HepG2 (cell line): ENCODE measurements around the gene GLUD1. TPM values are rescaled to one million over a fixed set of nuclear protein-coding genes. Genes with fewer than 3 reads are reported as not detected.
A peak's percentile ranks its signal among the peaks of the same experiment; 100 is the strongest.

Experiments
- ATAC-seq: fragments of 200-7000 bp; cut with Tn5 transposase; 3 replicates; pipeline ENCODE4 v1.9.1; 2020; ENCODE audit warnings: mild to moderate bottlenecking, moderate library complexity
- BruUV-seq: library from RNA; stranded (reverse); fragments of 400-500 nt; replicated peaks from 2 replicates; lab custom pipeline; 2021; lab: Mats Ljungman, UMichigan
- CTCF ChIA-PET: fragments of 300-600 bp; formaldehyde crosslinking; extraction: SDS; loops from one replicate; lab custom pipeline; 2021; ENCODE audit warnings: low total read pairs, inconsistent platforms, low intra/inter-chr PET ratio; lab: Yijun Ruan, JAX
- POLR2A ChIA-PET: fragments of 350-600 bp; sonication (Branson Sonifier 250); formaldehyde crosslinking; loops from one replicate; lab custom pipeline; 2020; ENCODE audit warnings: antibody characterized with exemption, inconsistent platforms; lab: Yijun Ruan, JAX
- DNase-seq: peaks from one replicate; pipeline ENCODE4 v3.0.0-alpha.2; 2015; ENCODE audit warnings: low spot score
- FAIRE-seq: peaks from 3 replicates; lab custom pipeline; 2011; peaks lifted over from hg19 to GRCh38; lab: Jason Lieb, UNC
- H2AFZ ChIP-seq: one replicate; pipeline ENCODE4 v1.6.1; 2011; ENCODE audit warnings: low read length, inconsistent platforms
- H3K27ac ChIP-seq: fragments of 300-600 bp; 3 replicates; pipeline ENCODE4 v1.8.0; 2011; ENCODE audit warnings: mixed run types, mild to moderate bottlenecking, mixed read lengths, low read length, inconsistent platforms; ENCODE audit not compliant: insufficient read depth; ENCODE audit errors: extremely low read length
- H3K27me3 ChIP-seq, 2 experiments: fragments of 200-600 bp in 1 of 2; 2 replicates in 1 of 2; 3 replicates in 1 of 2; pipeline versions ENCODE4 v1.6.0 to v1.8.0; 2011; ENCODE audit warnings: low read length in 2 of 2, mild to moderate bottlenecking in 2 of 2, moderate library complexity in 2 of 2, inconsistent platforms in 1 of 2; ENCODE audit not compliant: insufficient read depth in 2 of 2, control insufficient read depth in 1 of 2
- H3K36me3 ChIP-seq, 2 experiments: fragments of 200-600 bp in 1 of 2; replicated peaks in 1 of 2; 2 replicates in 1 of 2; 3 replicates in 1 of 2; pipeline versions ENCODE4 v1.5.1 to v1.8.0; 2011; ENCODE audit warnings: low read length in 2 of 2, inconsistent platforms in 1 of 2; ENCODE audit not compliant: insufficient read depth in 2 of 2, control insufficient read depth in 1 of 2
- H3K4me1 ChIP-seq: 2 replicates; pipeline ENCODE4 v1.5.1; 2012; ENCODE audit warnings: low read length, inconsistent platforms; ENCODE audit not compliant: insufficient read depth
- H3K4me2 ChIP-seq: 2 replicates; pipeline ENCODE4 v1.6.0; 2011; ENCODE audit warnings: low read depth, low read length, inconsistent platforms
- H3K4me3 ChIP-seq, 3 experiments: fragments of 200-600 bp in 1 of 3; sonication (generic), shearing (Covaris generic) in 1 of 3; replicated peaks in 1 of 3; 2 replicates each; pipeline ENCODE4 v1.5.1; 2011 to 2016; ENCODE audit warnings: low read length in 3 of 3, inconsistent platforms in 2 of 3, low read depth in 2 of 3, mild to moderate bottlenecking in 2 of 3, control low read depth in 1 of 3, mixed read lengths in 1 of 3; ENCODE audit not compliant: insufficient read depth in 1 of 3
- H3K79me2 ChIP-seq: one replicate; pipeline ENCODE4 v1.6.1; 2011; ENCODE audit warnings: low read length, inconsistent platforms; ENCODE audit not compliant: insufficient read depth
- H3K9ac ChIP-seq: 2 replicates; pipeline ENCODE4 v1.6.0; 2011; ENCODE audit warnings: mild to moderate bottlenecking, low read depth, low read length, inconsistent platforms; ENCODE audit not compliant: insufficient read depth
- H3K9me3 ChIP-seq: 2 replicates; pipeline ENCODE4 v1.5.1; 2012; ENCODE audit warnings: mild to moderate bottlenecking, low read length
- H4K20me1 ChIP-seq: 2 replicates; pipeline ENCODE4 v1.6.0; 2011; ENCODE audit warnings: inconsistent platforms, mild to moderate bottlenecking, low read length, moderate library complexity; ENCODE audit not compliant: insufficient read depth
- BRCA1 ChIP-seq: sonication (generic); formaldehyde crosslinking; IDR thresholded peaks from 2 replicates; pipeline ENCODE4 v1.4.0; 2020; ENCODE audit warnings: missing genetic modification reagents
- JUN ChIP-seq: sonication (generic); formaldehyde crosslinking; IDR thresholded peaks from 2 replicates; pipeline ENCODE4 v1.4.0; 2020; ENCODE audit warnings: mild to moderate bottlenecking, missing genetic modification reagents
- KAT2B ChIP-seq: fragments of 150-350 bp; IDR thresholded peaks from 2 replicates; pipeline ENCODE4 v1.6.1; 2014; ENCODE audit warnings: low read depth, low read length, borderline replicate concordance
- LCORL ChIP-seq, 2 experiments: fragments of 450-650 bp in 1 of 2; sonication (generic) in 1 of 2; formaldehyde crosslinking in 1 of 2; IDR thresholded peaks; 2 replicates each; pipeline versions ENCODE4 v1.5.0 to v1.6.1; 2017 to 2020; ENCODE audit warnings: antibody characterized with exemption in 1 of 2, missing genetic modification reagents in 1 of 2
- MED8 ChIP-seq: sonication (generic); formaldehyde crosslinking; IDR thresholded peaks from 2 replicates; pipeline ENCODE4 v1.8.1; 2023; ENCODE audit warnings: mild to moderate bottlenecking, missing genetic modification reagents; ENCODE audit not compliant: insufficient replicate concordance
- SAFB2 ChIP-seq: sonication (generic); formaldehyde crosslinking; IDR thresholded peaks from 2 replicates; pipeline ENCODE4 v1.5.1; 2020; ENCODE audit warnings: missing genetic modification reagents, low read depth, mild to moderate bottlenecking, borderline replicate concordance
- ZNF546 ChIP-seq: sonication (generic); formaldehyde crosslinking; conservative IDR thresholded peaks from 2 replicates; pipeline ENCODE4 v1.8.1; 2023; ENCODE audit warnings: mild to moderate bottlenecking, missing genetic modification reagents
- WGBS: methylation state at CpG from one replicate; pipeline ENCODE4 v1.1.6; 2017; ENCODE audit warnings: low lambda C conversion rate; 5-methylcytosine and 5-hydroxymethylcytosine counted together
- in situ Hi-C: cut with HindIII; loops from 2 replicates; pipeline ENCODE4 v1.10.0; 2017; ENCODE audit warnings: low pct_unique_long_range_greater_than_20kb; ENCODE audit not compliant: extremely low pct_ligation_motif_present
- intact Hi-C: fragments of 100-400 bp; cut with micrococcal nuclease; formaldehyde crosslinking; loops from one replicate; pipeline ENCODE4 v1.10.0; 2022; ENCODE audit not compliant: unreplicated experiment
- polyA plus RNA-seq, 8 experiments: library from polyadenylated mRNA; depleted of rRNA in 3 of 8; stranded (reverse) in 7 of 8; unstranded in 1 of 8; fragments of >200 nt; fragmentation: Illumina TruSeq in 4 of 8; extraction: Trizol in 4 of 8; gene quantifications; 2 replicates each; pipeline versions ENCODE4 v1.2.1 to v1.2.3, GENCODE V29; 2011 to 2016; ENCODE audit warnings: low read depth in 4 of 8, missing spikeins in 1 of 8, mixed read lengths in 1 of 8; ENCODE audit not compliant: insufficient read depth in 1 of 8
- total RNA-seq, 5 experiments: library from RNA; depleted of rRNA; stranded (reverse); fragments of >200 nt; fragmentation: Illumina TruSeq; extraction: Trizol; gene quantifications; 2 replicates each; pipeline ENCODE4 v1.2.3, GENCODE V29; 2016; ENCODE audit warnings: low read depth in 1 of 5
- TF ChIP-seq, protein P1 (sequence below): IDR thresholded peaks from 2 replicates; pipeline ENCODE4 v1.6.1; 2016; ENCODE audit warnings: low read depth
- TF ChIP-seq, protein P2 (sequence below): sonication (generic); formaldehyde crosslinking; IDR thresholded peaks from 2 replicates; pipeline ENCODE4 v1.8.0; 2022; ENCODE audit warnings: mild to moderate bottlenecking, missing genetic modification reagents, moderate library complexity
- TF ChIP-seq, protein P3 (sequence below), 2 experiments: sonication (generic) in 1 of 2; formaldehyde crosslinking in 1 of 2; IDR thresholded peaks; 2 replicates each; pipeline versions ENCODE4 v1.6.1 to v1.9.0; 2014 to 2022; ENCODE audit warnings: antibody characterized with exemption in 1 of 2, borderline replicate concordance in 1 of 2, inconsistent platforms in 1 of 2, low read depth in 1 of 2, missing genetic modification reagents in 1 of 2

GLUD1 gene
- total and polyA plus RNA-seq, 2 of the 13 experiments (the other 11 are each of a cell fraction or from before 2014, with no cell fraction given) = 301 to 798 TPM

DNA sequence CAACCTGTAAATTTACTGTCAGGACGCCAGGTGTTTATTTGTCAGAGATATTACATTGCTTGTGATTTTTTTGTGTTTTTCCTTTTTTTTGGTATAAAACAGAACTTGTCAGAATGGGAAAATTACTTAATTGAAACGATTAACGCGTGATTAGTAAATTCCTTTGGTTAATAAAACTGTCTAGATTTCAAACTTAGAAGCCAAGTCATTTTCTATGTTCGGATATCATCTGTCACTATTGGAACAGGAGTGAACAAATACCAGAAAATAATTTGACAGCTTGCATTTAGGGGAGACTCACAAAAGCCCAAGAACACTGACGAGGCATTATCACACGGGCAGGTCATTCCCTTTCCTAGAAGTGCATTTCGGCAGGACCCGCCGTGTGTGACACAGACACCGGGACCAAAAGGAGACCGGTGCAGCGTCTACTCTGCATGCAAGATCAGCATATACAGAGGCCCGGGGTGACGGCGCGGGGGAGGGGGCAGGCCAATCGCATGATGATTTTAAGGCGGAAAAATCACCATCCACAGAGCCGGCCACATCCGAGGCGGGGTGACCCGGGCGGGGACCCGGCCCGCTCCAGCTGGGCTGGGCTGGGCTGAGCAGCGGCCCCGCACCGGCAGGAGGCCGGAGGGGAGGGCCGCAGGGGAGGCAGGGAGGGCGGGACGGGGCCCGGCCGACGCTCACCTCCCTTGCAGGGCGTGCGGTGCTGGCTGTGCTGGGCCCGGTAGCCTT, 841 bp downstream of the GLUD1 start (continued):
- TF ChIP-seq, protein P1, sequence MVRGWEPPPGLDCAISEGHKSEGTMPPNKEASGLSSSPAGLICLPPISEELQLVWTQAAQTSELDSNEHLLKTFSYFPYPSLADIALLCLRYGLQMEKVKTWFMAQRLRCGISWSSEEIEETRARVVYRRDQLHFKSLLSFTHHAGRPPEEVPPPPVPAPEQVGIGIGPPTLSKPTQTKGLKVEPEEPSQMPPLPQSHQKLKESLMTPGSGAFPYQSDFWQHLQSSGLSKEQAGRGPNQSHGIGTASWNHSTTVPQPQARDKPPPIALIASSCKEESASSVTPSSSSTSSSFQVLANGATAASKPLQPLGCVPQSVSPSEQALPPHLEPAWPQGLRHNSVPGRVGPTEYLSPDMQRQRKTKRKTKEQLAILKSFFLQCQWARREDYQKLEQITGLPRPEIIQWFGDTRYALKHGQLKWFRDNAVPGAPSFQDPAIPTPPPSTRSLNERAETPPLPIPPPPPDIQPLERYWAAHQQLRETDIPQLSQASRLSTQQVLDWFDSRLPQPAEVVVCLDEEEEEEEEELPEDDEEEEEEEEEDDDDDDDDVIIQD (CRISPR knock-in tag) = no peak
- TF ChIP-seq SAFB2 (CRISPR knock-in tag) = no peak

DNA sequence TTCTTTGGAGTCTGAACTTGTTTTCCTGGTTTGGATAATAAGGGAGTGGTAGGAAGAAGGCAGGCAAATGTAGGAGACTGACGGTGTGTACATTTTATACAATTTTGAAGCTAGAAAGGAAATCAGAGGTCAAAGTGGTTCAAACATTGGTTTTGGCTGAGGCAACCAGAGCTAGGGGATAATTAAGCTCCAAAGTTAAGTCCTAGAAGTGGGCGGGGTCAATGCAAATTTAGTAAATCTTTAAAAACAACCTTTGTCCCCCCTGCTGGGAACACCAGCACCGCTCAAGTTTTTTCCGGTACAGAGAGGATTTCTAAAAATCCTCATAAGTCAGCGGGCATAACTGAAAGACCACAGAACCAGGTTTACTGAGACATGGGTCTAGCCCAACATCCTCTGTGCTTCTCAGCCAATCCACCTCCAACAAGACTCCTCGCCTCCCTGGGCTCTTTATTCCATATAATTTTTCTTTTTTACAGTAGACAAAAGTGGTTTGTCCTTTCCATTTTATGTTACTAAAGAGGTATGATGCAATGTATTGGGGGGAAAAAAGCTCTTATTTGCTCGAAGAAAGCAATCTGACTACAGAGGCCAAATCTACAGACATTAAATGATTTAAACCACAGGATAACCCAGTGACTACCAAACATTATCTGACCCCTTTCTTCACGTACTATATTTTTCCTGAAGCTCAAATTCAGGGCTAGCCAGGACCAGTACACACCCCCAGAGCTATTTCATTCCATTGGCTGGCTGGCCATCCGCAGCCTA, 1.6 kb downstream of the GLUD1 start:
- CTCF ChIA-PET = no interaction called here
- peak; percentile 15 for ATAC-seq
- DNase-seq = peak; percentile 89
- no peak for TF ChIP-seq BRCA1 (CRISPR knock-in tag)
- no peak for TF ChIP-seq KAT2B
- peak; percentile 62 for TF ChIP-seq MED8 (CRISPR knock-in tag)
- no peak for TF ChIP-seq JUN
- no peak; the same call in 1 of the 2 replicates for TF ChIP-seq LCORL (IDR thresholded peaks at IDR 0.05)
- TF ChIP-seq LCORL (CRISPR knock-in tag; IDR thresholded peaks at IDR 0.05) = peak; percentile 63; the same call in 1 of the 2 replicates
- TF ChIP-seq, protein P2, sequence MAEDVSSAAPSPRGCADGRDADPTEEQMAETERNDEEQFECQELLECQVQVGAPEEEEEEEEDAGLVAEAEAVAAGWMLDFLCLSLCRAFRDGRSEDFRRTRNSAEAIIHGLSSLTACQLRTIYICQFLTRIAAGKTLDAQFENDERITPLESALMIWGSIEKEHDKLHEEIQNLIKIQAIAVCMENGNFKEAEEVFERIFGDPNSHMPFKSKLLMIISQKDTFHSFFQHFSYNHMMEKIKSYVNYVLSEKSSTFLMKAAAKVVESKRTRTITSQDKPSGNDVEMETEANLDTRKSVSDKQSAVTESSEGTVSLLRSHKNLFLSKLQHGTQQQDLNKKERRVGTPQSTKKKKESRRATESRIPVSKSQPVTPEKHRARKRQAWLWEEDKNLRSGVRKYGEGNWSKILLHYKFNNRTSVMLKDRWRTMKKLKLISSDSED = no peak
- TF ChIP-seq ZNF546 (CRISPR knock-in tag) = no peak
- TF ChIP-seq, protein P3, sequence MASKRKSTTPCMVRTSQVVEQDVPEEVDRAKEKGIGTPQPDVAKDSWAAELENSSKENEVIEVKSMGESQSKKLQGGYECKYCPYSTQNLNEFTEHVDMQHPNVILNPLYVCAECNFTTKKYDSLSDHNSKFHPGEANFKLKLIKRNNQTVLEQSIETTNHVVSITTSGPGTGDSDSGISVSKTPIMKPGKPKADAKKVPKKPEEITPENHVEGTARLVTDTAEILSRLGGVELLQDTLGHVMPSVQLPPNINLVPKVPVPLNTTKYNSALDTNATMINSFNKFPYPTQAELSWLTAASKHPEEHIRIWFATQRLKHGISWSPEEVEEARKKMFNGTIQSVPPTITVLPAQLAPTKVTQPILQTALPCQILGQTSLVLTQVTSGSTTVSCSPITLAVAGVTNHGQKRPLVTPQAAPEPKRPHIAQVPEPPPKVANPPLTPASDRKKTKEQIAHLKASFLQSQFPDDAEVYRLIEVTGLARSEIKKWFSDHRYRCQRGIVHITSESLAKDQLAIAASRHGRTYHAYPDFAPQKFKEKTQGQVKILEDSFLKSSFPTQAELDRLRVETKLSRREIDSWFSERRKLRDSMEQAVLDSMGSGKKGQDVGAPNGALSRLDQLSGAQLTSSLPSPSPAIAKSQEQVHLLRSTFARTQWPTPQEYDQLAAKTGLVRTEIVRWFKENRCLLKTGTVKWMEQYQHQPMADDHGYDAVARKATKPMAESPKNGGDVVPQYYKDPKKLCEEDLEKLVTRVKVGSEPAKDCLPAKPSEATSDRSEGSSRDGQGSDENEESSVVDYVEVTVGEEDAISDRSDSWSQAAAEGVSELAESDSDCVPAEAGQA (IDR thresholded peaks at IDR 0.05; ENCODE audit: low read depth) = no peak
- TF ChIP-seq, protein P3 (CRISPR knock-in tag; IDR thresholded peaks at IDR 0.05; ENCODE audit: borderline replicate concordance) = 0 out of 2 replicates have a peak, but pooled peaks have one; percentile 9

More for the DNA sequence above, 1.6 kb downstream of the GLUD1 start:
- Histone ChIP-seq H3K9me3 (no peaks in the 10 kb centered on the region), H3K36me3 (peaks cover 0 to 17% of the 10 kb centered on the region in 2 experiments), H3K9ac (peak overlapping the region; percentile 83), H3K4me1 (peaks cover 53% of the 10 kb centered on the region), H3K27ac (peak overlapping the region; percentile 81), H4K20me1 (peaks cover 41% of the 10 kb centered on the region), H3K27me3 (no peaks in the 10 kb centered on the region; a peak in 1 of 5 replicates), H3K4me2 (peak overlapping the region; percentile 84), H2AFZ (no peak overlapping the region), H3K4me3 (peak overlapping the region; percentile 78 to 91 (median 90)), H3K79me2 (peaks cover 89% of the 10 kb centered on the region)
- no TSS peak for BruUV-seq
- in situ Hi-C loops (no loop called here), intact Hi-C loops (no loop called here)
- POLR2A ChIA-PET = interaction anchor here (0.5 to 1.9 kb wide), 6 partner anchors 9 to 770 kb away, joined by 3 to 14 read pairs (median 4); partner anchors contain the start of genes KLLN and PTEN
- peak; percentile 32 for FAIRE-seq
- WGBS = 0% methylated on average over 9 of the region's 9 CpGs
